Fibroblast of gingiva (primary cell): ENCODE data around the gene RHD.
A peak's percentile ranks its signal among the peaks of the same experiment; 100 is the strongest.
"Not testable (repeated sequence)": the region's sequence is repeated elsewhere in the genome, so short reads cannot be mapped to it uniquely, and the experiment has no call there.

ENCODE experiments used
- DNase-seq: peaks from one replicate; pipeline ENCODE4 v3.0.0-alpha.2; 2011; ENCODE audit warnings: low read depth

RHD gene

DNA sequence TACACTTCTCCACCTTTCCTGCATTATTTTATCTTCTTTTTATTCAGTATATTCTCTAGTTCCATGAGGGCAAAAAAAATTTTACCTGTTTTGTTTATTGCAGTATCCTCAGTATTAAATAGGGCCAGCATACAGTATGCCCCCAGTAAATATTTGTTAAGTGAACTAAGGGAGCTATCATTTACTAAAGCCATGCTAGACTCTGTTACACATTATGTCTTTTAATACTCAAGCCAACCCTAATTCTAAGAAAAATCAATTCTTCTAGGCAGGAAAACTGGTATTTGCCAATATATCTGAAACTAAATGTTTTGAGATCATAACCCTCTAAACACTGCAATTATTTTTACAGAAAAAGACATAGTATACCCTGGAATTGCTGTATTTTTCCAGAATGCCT, 84.1 kb downstream of the RHD start:
- DNase-seq = no peak

- DNase-seq = no peak
Observed at GRCh38 chr1:25356848-25357247, 84.5 kb downstream of the RHD start.

- DNase-seq = peak; percentile 76
Observed at GRCh38 chr1:25360596-25361581, 88.6 kb downstream of the RHD start.

DNA sequence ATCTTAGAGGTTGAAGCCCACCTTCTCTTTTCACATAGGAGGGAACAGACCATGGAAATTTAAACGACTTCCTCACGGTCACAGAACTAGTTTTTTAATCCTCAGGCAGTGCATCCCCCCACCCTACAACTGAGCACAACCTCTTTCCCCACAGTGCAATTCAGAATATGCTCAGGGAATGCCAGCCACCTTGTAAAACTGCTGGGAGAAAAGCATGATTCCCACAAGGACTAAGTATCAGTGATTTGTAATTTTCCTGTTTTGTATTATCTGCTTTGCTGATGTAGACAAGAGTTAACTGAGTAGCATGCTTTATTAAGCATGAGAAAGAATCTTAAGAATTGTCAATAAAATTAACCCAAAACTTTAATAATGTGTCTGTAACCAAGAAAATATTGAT, 89.6 kb downstream of the RHD start:
- DNase-seq = no peak

DNA sequence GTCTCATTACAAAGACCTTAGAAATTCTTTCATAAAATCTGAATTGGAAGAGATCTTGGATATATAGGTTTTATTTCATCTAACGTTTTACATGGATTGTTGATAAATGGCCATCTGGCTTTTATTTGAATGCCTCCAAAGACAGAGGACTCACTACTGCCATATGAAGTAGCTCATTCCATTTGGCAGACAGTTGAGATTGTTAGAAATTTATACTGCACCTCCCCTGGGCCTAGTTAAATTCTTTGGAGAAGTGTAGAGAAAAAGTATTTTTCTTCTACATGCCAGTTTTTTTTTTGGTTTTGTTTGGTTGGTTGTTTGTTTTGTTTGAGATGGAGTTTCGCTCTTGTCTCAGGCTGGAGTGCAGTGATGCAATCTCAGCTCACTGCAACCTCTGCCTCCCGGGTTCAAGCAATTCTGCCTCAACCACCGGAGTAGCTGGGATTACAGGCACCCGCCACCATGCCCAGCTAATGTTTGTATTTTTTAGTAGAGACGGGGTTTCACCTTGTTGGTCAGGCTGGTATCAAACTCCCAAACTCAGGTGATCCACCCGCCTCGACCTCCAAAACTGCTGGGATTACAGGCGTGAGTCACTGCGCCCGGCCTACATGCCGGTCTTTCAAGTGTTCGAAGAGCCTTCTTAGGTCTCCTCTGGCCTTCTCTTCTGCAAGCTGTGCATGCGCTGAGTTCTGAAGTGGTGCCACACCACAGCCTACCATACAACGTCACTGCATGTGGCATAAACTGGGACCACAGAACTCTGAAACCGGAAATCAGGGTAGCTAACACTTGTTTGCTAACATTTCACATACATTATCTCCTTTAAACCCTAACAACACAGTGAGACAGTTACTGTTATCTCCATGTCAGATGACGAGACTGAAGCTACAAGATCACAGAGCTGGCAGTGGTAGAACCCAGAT, 90.6 kb downstream of the RHD start:
- DNase-seq = not testable (repeated sequence)

- no peak for DNase-seq
Observed at GRCh38 chr1:25369241-25369640, 96.9 kb downstream of the RHD start.

GRCh38 chr1:25369691-25370271, 97.5 kb downstream of the RHD start:
- not testable (repeated sequence) for DNase-seq

- DNase-seq = peak; percentile 90
Observed at GRCh38 chr1:25371757-25372156, 99.4 kb downstream of the RHD start.

- not testable (repeated sequence) for DNase-seq
Observed at GRCh38 chr1:25378367-25378766, 106.1 kb downstream of the RHD start.
